Spleen (tissue), 11 donors: Measurements from ENCODE around the gene HOXA7. TPM values are rescaled to one million over a fixed set of nuclear protein-coding genes. Genes with fewer than 3 reads are reported as not detected.

Experiments
- DNase-seq: peaks from one replicate; pipeline ENCODE4 v3.0.0-alpha.2; 2020
- H3K27ac ChIP-seq, 8 donors: fragments of 200-600 bp; sonication (generic) in 7 of 8; 1 replicate in 4 of 8; 2 replicates in 4 of 8; pipeline versions ENCODE4 v1.5.0 to v1.8.0; 2016 to 2021; ENCODE audit warnings: inconsistent platforms in 4 of 8, mild to moderate bottlenecking in 4 of 8, moderate library complexity in 1 of 8
- H3K27me3 ChIP-seq, 7 donors: fragments of 200-600 bp; sonication (generic) in 6 of 7; replicated peaks in 1 of 7; 1 replicate in 4 of 7; 2 replicates in 3 of 7; pipeline versions ENCODE4 v1.5.0 to v1.8.0; 2016 to 2021; ENCODE audit warnings: inconsistent platforms in 3 of 7, mild to moderate bottlenecking in 1 of 7
- H3K36me3 ChIP-seq, 6 donors: fragments of 200-600 bp; sonication (generic) in 5 of 6; 1 replicate in 4 of 6; 2 replicates in 2 of 6; pipeline versions ENCODE4 v1.5.0 to v1.8.0; 2016 to 2021; ENCODE audit warnings: inconsistent platforms in 2 of 6
- H3K4me1 ChIP-seq, 6 donors: fragments of 200-600 bp; sonication (generic) in 5 of 6; 1 replicate in 3 of 6; 2 replicates in 3 of 6; pipeline versions ENCODE4 v1.5.0 to v1.8.0; 2016 to 2021; ENCODE audit warnings: inconsistent platforms in 3 of 6
- H3K4me3 ChIP-seq, 8 donors: fragments of 200-600 bp; sonication (generic) in 7 of 8; 1 replicate in 4 of 8; 2 replicates in 4 of 8; pipeline versions ENCODE4 v1.5.0 to v1.8.0; 2016 to 2021; ENCODE audit warnings: inconsistent platforms in 4 of 8, mild to moderate bottlenecking in 4 of 8, moderate library complexity in 2 of 8
- H3K9me3 ChIP-seq, 8 donors: fragments of 200-600 bp; sonication (generic) in 7 of 8; 1 replicate in 4 of 8; 2 replicates in 4 of 8; pipeline versions ENCODE4 v1.5.0 to v1.8.0; 2016 to 2021; ENCODE audit warnings: inconsistent platforms in 4 of 8
- POLR2A ChIP-seq, 3 donors: fragments of 450-650 bp; IDR thresholded peaks; one replicate each; pipeline ENCODE4 v1.5.1; 2017; ENCODE audit warnings: antibody characterized with exemption in 3 of 3, mild to moderate bottlenecking in 1 of 3
- POLR2AphosphoS5 ChIP-seq, 3 donors: sonication (generic); formaldehyde crosslinking; IDR thresholded peaks; one replicate each; pipeline ENCODE4 v1.5.1; 2017; ENCODE audit warnings: antibody characterized with exemption in 3 of 3
- WGBS, 5 donors: extraction: QIAGEN DNeasy Blood & Tissue Kit in 3 of 5; methylation state at CpG; one replicate each; pipeline versions ENCODE4 v1.1.5 to v1.1.7; 2013 to 2018; 5-methylcytosine and 5-hydroxymethylcytosine counted together
- intact Hi-C: fragments of 100-400 bp; cut with DNase I; formaldehyde crosslinking; loops from one replicate; pipeline ENCODE4 v1.15.0; 2023; ENCODE audit warnings: low total_unique reads
- polyA plus RNA-seq, 3 donors: library from polyadenylated mRNA; stranded (reverse); fragments of 200-250 nt; gene quantifications; one replicate each; pipeline ENCODE4 v1.2.1, GENCODE V29; 2013
- total RNA-seq, 7 donors: library from RNA; depleted of rRNA in 3 of 7; stranded (reverse); fragments of >200 nt in 3 of 7; fragmentation: NEBNext Ultra II Directional in 4 of 7; extraction: Animal tissue kit (Norgen Biotek cat#: 25700) in 4 of 7; gene quantifications; one replicate each; pipeline versions ENCODE4 v1.1.0 to v1.2.1, GENCODE V29; 2016 to 2021
- TF ChIP-seq, protein P1 (sequence below), 11 experiments: fragments of 200-600 bp in 7 of 11; fragments of 450-650 bp in 4 of 11; sonication (generic) in 4 of 11; IDR thresholded peaks in 8 of 11; conservative IDR thresholded peaks in 3 of 11; 1 replicate in 7 of 11; 2 replicates in 4 of 11; pipeline versions ENCODE4 v1.4.0 to v1.8.0; 2016 to 2021; ENCODE audit warnings: antibody characterized with exemption in 11 of 11, inconsistent platforms in 4 of 11, mild to moderate bottlenecking in 1 of 11
- donor health status: healthy with polysubstance abuse.
- donor health status: DM: no; HTN: no; CAD: no; lungs with moderate emphysema.
- donor health status: DM: no; HTN: no; CAD: no.
- donor health status: Bipolar disorder and iron deficiency.
- donor health status: healthy.
- donor health status: DM: no; HTN: no; CAD: no.
- donor health status: DM: yes; HTN: yes; CAD: no.

The HOXA7 gene
- total and polyA plus RNA-seq, 10 donors, result 0.55 to 8.0 (median 2.4) TPM

DNA sequence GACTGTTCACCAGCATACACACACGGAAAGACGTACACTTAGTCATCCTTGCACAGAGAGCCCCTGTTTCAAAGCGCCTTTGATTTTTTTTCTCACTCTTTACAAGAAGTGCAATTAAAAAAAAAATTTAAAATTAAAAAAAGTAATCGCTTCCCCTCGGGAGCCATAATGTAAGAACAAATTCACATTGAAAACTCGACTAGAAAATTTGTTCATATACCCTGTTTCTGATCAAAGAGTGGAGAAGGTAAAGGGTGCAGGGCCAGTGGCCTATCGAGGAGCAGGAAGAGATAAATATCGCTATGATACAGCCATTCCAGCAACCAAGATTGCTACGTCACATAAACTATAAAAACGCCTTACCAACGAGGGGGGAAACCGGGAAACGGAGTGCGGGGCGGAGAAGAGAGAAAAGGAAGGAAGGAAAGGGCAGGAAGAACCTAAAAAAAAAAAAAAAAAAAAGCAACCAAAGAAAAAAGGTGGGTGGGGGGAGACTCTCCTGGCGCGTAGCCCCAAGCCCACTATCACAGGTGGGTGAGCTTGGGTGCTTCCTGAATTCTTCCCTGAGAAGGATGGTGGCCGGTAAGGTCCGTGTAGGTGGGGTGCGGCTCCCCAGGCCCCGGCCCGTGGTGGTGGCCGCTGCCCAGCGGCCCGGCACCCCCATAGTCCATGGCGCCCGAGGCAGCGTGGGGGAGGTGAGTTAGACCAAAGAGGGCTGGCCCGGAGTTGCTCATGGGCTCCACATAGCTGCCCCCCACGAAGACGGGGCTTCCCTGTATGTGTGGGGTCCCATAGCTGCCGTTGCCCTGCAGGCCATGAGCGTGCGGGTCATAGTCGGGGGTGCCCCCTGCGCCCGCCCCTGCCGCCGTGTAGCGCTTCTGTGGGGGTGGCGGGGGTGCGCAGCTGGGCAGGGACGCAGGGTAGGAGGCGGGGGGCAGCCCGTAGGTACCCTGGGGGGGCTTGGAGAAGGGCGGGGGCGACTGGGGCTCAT lies 48.8 kb downstream of the HOXA7 start:
- intact Hi-C loops, result no loop called here
- peaks cover 0 to 39% (median 7%) of the 10 kb centered on the region in 7 donors for H3K27me3 ChIP-seq
- TF ChIP-seq POLR2AphosphoS5 (IDR thresholded peaks at IDR 0.05), result no peak
- no peak for TF ChIP-seq POLR2A (IDR thresholded peaks at IDR 0.05)
- TF ChIP-seq, protein P1, sequence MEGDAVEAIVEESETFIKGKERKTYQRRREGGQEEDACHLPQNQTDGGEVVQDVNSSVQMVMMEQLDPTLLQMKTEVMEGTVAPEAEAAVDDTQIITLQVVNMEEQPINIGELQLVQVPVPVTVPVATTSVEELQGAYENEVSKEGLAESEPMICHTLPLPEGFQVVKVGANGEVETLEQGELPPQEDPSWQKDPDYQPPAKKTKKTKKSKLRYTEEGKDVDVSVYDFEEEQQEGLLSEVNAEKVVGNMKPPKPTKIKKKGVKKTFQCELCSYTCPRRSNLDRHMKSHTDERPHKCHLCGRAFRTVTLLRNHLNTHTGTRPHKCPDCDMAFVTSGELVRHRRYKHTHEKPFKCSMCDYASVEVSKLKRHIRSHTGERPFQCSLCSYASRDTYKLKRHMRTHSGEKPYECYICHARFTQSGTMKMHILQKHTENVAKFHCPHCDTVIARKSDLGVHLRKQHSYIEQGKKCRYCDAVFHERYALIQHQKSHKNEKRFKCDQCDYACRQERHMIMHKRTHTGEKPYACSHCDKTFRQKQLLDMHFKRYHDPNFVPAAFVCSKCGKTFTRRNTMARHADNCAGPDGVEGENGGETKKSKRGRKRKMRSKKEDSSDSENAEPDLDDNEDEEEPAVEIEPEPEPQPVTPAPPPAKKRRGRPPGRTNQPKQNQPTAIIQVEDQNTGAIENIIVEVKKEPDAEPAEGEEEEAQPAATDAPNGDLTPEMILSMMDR (IDR thresholded peaks at IDR 0.05 in 8 of 11, conservative IDR thresholded peaks at IDR 0.05 in 3 of 11), result no peak
- no peak for DNase-seq
- H3K4me3 ChIP-seq, result peak overlapping the region in 6 of 8 donors; percentile 13 to 62 (median 22)
- H3K4me1 ChIP-seq, result peaks cover 0 to 84% (median 35%) of the 10 kb centered on the region in 6 donors
- 65 to 82% (median 80%) methylated on average over 36 to 47 of the region's 47 CpGs for WGBS, 5 donors
- peak overlapping the region; percentile 66 to 93 (median 86) for H3K27ac ChIP-seq
- H3K36me3 ChIP-seq, result no peaks in the 10 kb centered on the region
- no peaks in the 10 kb centered on the region for H3K9me3 ChIP-seq

DNA sequence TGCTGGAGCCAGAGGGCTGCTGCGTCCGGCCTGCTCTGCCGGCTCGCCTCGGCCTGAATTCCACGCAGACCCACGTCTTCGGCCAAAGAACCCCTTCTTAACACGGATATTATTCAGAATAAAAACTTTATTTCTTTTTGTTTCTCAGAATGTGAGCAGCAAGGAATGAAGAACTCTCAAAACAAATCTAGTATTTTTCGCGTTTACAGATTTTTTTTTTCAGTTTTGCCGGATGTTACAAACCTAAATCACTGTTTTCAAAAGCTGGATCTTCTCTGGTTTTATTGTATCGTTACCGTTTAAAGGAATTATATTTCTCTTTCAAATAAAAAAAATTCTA lies 49.6 kb downstream of the HOXA7 start:
- H3K27me3 ChIP-seq, result peaks cover 0 to 47% (median 11%) of the 10 kb centered on the region in 7 donors

DNA sequence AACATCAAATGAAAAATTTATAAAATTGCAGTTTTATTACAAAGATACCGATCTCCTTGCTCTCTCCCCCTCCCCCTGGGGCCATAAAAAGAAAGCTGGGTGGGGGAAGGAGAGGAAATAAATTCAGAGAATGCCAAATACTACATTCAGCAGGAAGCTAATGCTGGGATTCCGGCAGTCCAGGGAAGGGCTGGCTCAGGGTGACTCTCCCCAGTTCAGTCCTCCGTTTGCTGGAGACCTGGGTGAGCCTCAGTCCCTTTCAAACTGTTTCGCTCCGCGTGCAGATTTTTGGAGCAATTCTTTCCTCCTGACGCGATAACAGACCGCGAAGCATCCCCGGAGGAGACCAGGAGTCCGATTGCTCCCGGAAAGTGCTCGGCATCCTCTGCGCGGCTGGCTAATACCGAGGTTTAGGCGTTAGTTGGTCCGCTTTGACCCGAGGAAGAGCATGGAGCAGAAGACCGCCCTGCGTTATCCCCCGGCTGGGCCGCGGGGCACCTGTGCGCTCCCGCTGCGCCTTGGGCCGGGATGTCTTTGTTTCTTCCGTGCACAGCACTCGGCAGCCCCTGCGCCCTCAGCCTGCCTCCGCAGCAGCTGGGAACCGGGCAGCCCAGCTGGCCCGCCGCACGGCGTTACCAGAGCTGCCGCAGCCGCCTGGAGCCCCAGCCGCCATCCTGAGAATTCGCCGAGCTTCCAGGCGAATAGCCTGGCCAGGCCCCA lies 50.1 kb downstream of the HOXA7 start:
- Histone ChIP-seq H3K4me3 (peak overlapping the region in 7 of 8 donors; percentile 4 to 61 (median 17)), H3K9me3 (no peaks in the 10 kb centered on the region), H3K27me3 (peaks cover 0 to 53% (median 12%) of the 10 kb centered on the region in 7 donors), H3K36me3 (peaks cover 0 to 3% (median 0%) of the 10 kb centered on the region in 6 donors), H3K27ac (peak overlapping the region; percentile 66 to 93 (median 86)), H3K4me1 (peaks cover 0 to 84% (median 36%) of the 10 kb centered on the region in 6 donors)
- 60 to 81% (median 73%) methylated on average over 20 to 44 of the region's 44 CpGs for WGBS, 5 donors
- TF ChIP-seq, protein P1 (IDR thresholded peaks at IDR 0.05 in 8 of 11, conservative IDR thresholded peaks at IDR 0.05 in 3 of 11), result no peak
- TF ChIP-seq POLR2AphosphoS5 (IDR thresholded peaks at IDR 0.05) (peak in 2 of 3 donors; percentile 53 to 54), POLR2A (IDR thresholded peaks at IDR 0.05) (peak in 1 of 3 donors; percentile 11)
- no peak for DNase-seq
- intact Hi-C loops, result no loop called here

More for the DNA sequence above, 49.6 kb downstream of the HOXA7 start:
- Histone ChIP-seq H3K36me3 (no peaks in the 10 kb centered on the region), H3K27ac (peak overlapping the region; percentile 66 to 93 (median 86)), H3K9me3 (no peaks in the 10 kb centered on the region), H3K4me1 (peaks cover 0 to 84% (median 34%) of the 10 kb centered on the region in 6 donors), H3K4me3 (peak overlapping the region in 6 of 8 donors; percentile 4 to 61 (median 24))
- TF ChIP-seq POLR2A (IDR thresholded peaks at IDR 0.05), result no peak
- TF ChIP-seq, protein P1 (IDR thresholded peaks at IDR 0.05 in 8 of 11, conservative IDR thresholded peaks at IDR 0.05 in 3 of 11), result no peak
- no peak for TF ChIP-seq POLR2AphosphoS5 (IDR thresholded peaks at IDR 0.05)
- DNase-seq, result no peak
- WGBS, 5 donors, result 65 to 85% (median 71%) methylated on average over 14 of the region's 14 CpGs
- intact Hi-C loops, result no loop called here
